Measurements from ENCODE around the gene CFAP77.

DNA sequence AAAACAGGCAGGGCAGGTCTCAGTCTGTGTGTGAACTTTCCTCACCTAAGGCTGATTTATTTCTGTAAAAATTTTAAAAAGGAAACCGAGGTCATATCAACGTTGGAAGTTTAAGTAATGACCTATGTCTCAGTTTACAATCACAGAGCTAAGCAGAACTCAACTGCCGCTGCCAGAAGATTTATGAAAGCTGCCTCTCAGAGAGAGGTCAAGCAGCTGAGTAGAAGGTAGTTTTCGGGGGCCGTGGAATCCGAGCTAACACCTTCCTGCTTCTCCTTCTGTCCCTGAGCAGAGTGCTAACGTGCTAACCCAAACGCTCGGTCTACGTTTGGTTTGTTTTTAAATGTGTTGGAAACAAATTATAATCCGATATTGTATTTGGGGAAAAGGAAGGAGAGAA lies 14.5 kb upstream of the CFAP77 start:
- TF ChIP-seq, protein P1, sequence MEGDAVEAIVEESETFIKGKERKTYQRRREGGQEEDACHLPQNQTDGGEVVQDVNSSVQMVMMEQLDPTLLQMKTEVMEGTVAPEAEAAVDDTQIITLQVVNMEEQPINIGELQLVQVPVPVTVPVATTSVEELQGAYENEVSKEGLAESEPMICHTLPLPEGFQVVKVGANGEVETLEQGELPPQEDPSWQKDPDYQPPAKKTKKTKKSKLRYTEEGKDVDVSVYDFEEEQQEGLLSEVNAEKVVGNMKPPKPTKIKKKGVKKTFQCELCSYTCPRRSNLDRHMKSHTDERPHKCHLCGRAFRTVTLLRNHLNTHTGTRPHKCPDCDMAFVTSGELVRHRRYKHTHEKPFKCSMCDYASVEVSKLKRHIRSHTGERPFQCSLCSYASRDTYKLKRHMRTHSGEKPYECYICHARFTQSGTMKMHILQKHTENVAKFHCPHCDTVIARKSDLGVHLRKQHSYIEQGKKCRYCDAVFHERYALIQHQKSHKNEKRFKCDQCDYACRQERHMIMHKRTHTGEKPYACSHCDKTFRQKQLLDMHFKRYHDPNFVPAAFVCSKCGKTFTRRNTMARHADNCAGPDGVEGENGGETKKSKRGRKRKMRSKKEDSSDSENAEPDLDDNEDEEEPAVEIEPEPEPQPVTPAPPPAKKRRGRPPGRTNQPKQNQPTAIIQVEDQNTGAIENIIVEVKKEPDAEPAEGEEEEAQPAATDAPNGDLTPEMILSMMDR (conservative IDR thresholded peaks at IDR 0.05 in 1 of 2, IDR thresholded peaks at IDR 0.05 in 1 of 2; ENCODE audit: extremely low read depth in 1 of 2, insufficient read depth in 1 of 2, low read depth in 1 of 2, low read length in 2 of 2): no peak
- TF ChIP-seq EZH2 (IDR thresholded peaks at IDR 0.05; ENCODE audit: borderline replicate concordance, low read length): no peak
